H9 (cell line): ENCODE measurements around the gene ANKRD12. TPM values are rescaled to one million over a fixed set of nuclear protein-coding genes. Genes with fewer than 3 reads are reported as not detected.

Experiments
- DNase-seq: peaks from one replicate; pipeline ENCODE4 v3.0.0-alpha.2; 2017
- H2AFZ ChIP-seq: one replicate; pipeline ENCODE4 v1.6.1; 2013; ENCODE audit warnings: mild to moderate bottlenecking, low read length, control low read depth, moderate library complexity
- H2AK5ac ChIP-seq: 2 replicates; pipeline ENCODE4 v1.6.1; 2013; ENCODE audit warnings: low read length, control low read depth, mixed read lengths; ENCODE audit not compliant: insufficient read length
- H2BK120ac ChIP-seq: one replicate; pipeline ENCODE4 v1.6.1; 2013; ENCODE audit warnings: low read depth, mild to moderate bottlenecking, low read length, control low read depth, inconsistent platforms; ENCODE audit not compliant: poor library complexity, severe bottlenecking
- H2BK12ac ChIP-seq: 2 replicates; pipeline ENCODE4 v1.6.1; 2013; ENCODE audit warnings: low read length, control low read depth, mixed read lengths, low read depth; ENCODE audit not compliant: insufficient read length
- H2BK15ac ChIP-seq: 2 replicates; pipeline ENCODE4 v1.6.1; 2013; ENCODE audit warnings: low read depth, low read length, control low read depth
- H2BK20ac ChIP-seq: one replicate; pipeline ENCODE4 v1.6.1; 2013; ENCODE audit warnings: low read depth, mild to moderate bottlenecking, low read length, control low read depth, inconsistent platforms; ENCODE audit not compliant: poor library complexity, severe bottlenecking
- H2BK5ac ChIP-seq: 2 replicates; pipeline ENCODE4 v1.6.1; 2013; ENCODE audit warnings: low read length, control low read depth, mixed read lengths; ENCODE audit not compliant: insufficient read length
- H3K14ac ChIP-seq: 2 replicates; pipeline ENCODE4 v1.6.1; 2013; ENCODE audit warnings: low read length, control low read depth; ENCODE audit not compliant: insufficient read depth
- H3K18ac ChIP-seq: 2 replicates; pipeline ENCODE4 v1.6.1; 2013; ENCODE audit warnings: low read depth, mild to moderate bottlenecking, mixed read lengths, low read length, control low read depth; ENCODE audit not compliant: insufficient read length
- H3K23ac ChIP-seq: 2 replicates; pipeline ENCODE4 v1.6.1; 2013; ENCODE audit warnings: low read length, control low read depth, mixed read lengths, low read depth; ENCODE audit not compliant: insufficient read length
- H3K23me2 ChIP-seq: 2 replicates; pipeline ENCODE4 v1.6.1; 2013; ENCODE audit warnings: low read depth, mild to moderate bottlenecking, mixed read lengths, low read length, control low read depth; ENCODE audit not compliant: insufficient read length, poor library complexity, severe bottlenecking
- H3K27ac ChIP-seq: 2 replicates; pipeline ENCODE4 v1.5.1; 2013; ENCODE audit warnings: low read length, control low read depth, mixed read lengths, low read depth; ENCODE audit not compliant: insufficient read length
- H3K27me3 ChIP-seq: 2 replicates; pipeline ENCODE4 v1.6.1; 2013; ENCODE audit warnings: low read length, control low read depth, inconsistent platforms; ENCODE audit not compliant: insufficient read depth
- H3K4ac ChIP-seq: 2 replicates; pipeline ENCODE4 v1.6.1; 2013; ENCODE audit warnings: low read depth, mild to moderate bottlenecking, control low read depth, inconsistent platforms, low read length, moderate library complexity
- H3K4me1 ChIP-seq: 2 replicates; pipeline ENCODE4 v1.6.1; 2013; ENCODE audit warnings: low read length, control low read depth, inconsistent platforms; ENCODE audit not compliant: insufficient read depth
- H3K4me2 ChIP-seq: 2 replicates; pipeline ENCODE4 v1.6.1; 2013; ENCODE audit warnings: low read length, control low read depth, mixed read lengths; ENCODE audit not compliant: insufficient read length, insufficient read depth
- H3K56ac ChIP-seq: 2 replicates; pipeline ENCODE4 v1.6.1; 2013; ENCODE audit warnings: low read depth, mild to moderate bottlenecking, mixed read lengths, low read length, control low read depth; ENCODE audit not compliant: insufficient read length
- H3K79me1 ChIP-seq: 2 replicates; pipeline ENCODE4 v1.6.1; 2013; ENCODE audit warnings: low read depth, mild to moderate bottlenecking, moderate library complexity, low read length, control low read depth, inconsistent platforms; ENCODE audit not compliant: insufficient read depth, poor library complexity, severe bottlenecking
- H3K79me2 ChIP-seq: 2 replicates; pipeline ENCODE4 v1.6.1; 2013; ENCODE audit warnings: low read length, control low read depth, inconsistent platforms; ENCODE audit not compliant: insufficient read depth
- H3K9ac ChIP-seq: 2 replicates; pipeline ENCODE4 v1.6.1; 2013; ENCODE audit warnings: low read length, control low read depth, mixed read lengths; ENCODE audit not compliant: insufficient read length; ENCODE audit errors: extremely low read depth
- H3K9me3 ChIP-seq: one replicate; pipeline ENCODE4 v1.6.1; 2013; ENCODE audit warnings: low read depth, low read length, inconsistent platforms; ENCODE audit not compliant: control insufficient read depth
- H3T11ph ChIP-seq: one replicate; pipeline ENCODE4 v1.6.1; 2013; ENCODE audit warnings: mild to moderate bottlenecking, low read length, control low read depth, inconsistent platforms
- H4K20me1 ChIP-seq: one replicate; pipeline ENCODE4 v1.6.1; 2013; ENCODE audit not compliant: control insufficient read depth, insufficient read length, insufficient read depth
- H4K5ac ChIP-seq: 2 replicates; pipeline ENCODE4 v1.6.1; 2013; ENCODE audit warnings: low read depth, mild to moderate bottlenecking, mixed read lengths, low read length, control low read depth; ENCODE audit not compliant: insufficient read length
- H4K8ac ChIP-seq: replicated peaks from 2 replicates; pipeline ENCODE4 v1.6.1; 2013; ENCODE audit warnings: low read length, control low read depth, mixed read lengths, low read depth; ENCODE audit not compliant: insufficient read length
- H4K91ac ChIP-seq: 2 replicates; pipeline ENCODE4 v1.6.1; 2013; ENCODE audit warnings: low read depth, mild to moderate bottlenecking, moderate library complexity, mixed read lengths, low read length, control low read depth; ENCODE audit not compliant: insufficient read length
- H3K27ac Mint-ChIP-seq, 3 experiments: 2 replicates in 2 of 3; 3 replicates in 1 of 3; pipeline ENCODE4 v1.8.0; 2020 to 2021; ENCODE audit warnings: mixed read lengths in 3 of 3, mild to moderate bottlenecking in 1 of 3, moderate library complexity in 1 of 3
- H3K27me3 Mint-ChIP-seq: 2 replicates; pipeline ENCODE4 v1.8.0; 2021; ENCODE audit warnings: low read depth, mild to moderate bottlenecking, moderate library complexity, mixed read lengths
- H3K36me3 Mint-ChIP-seq, 3 experiments: 2 replicates in 2 of 3; 3 replicates in 1 of 3; pipeline ENCODE4 v1.8.0; 2020 to 2021; ENCODE audit warnings: low read depth in 3 of 3, mixed read lengths in 3 of 3; ENCODE audit not compliant: insufficient read depth in 1 of 3
- H3K4me1 Mint-ChIP-seq, 2 experiments: 2 replicates each; pipeline ENCODE4 v1.8.0; 2020; ENCODE audit warnings: mixed read lengths in 2 of 2
- H3K4me3 Mint-ChIP-seq, 2 experiments: 2 replicates in 1 of 2; 3 replicates in 1 of 2; pipeline ENCODE4 v1.8.0; 2020 to 2021; ENCODE audit warnings: mild to moderate bottlenecking in 2 of 2, mixed read lengths in 2 of 2, moderate library complexity in 1 of 2
- H3K9me3 Mint-ChIP-seq, 2 experiments: 2 replicates in 1 of 2; 3 replicates in 1 of 2; pipeline ENCODE4 v1.8.0; 2020; ENCODE audit warnings: mild to moderate bottlenecking in 2 of 2, mixed read lengths in 2 of 2, moderate library complexity in 1 of 2
- CTCF ChIP-seq: fragments of 200-600 bp; sonication (generic); conservative IDR thresholded peaks from 3 replicates; pipeline ENCODE4 v1.8.0; 2021; ENCODE audit warnings: antibody characterized with exemption, mild to moderate bottlenecking
- WGBS: extraction: QIAGEN DNeasy Blood & Tissue Kit; methylation state at CpG from one replicate; pipeline ENCODE4 v1.1.7; 2013; ENCODE audit warnings: missing lambda C conversion rate, low lambda C conversion rate, mixed read lengths; ENCODE audit not compliant: insufficient read length; ENCODE audit errors: extremely low coverage; 5-methylcytosine and 5-hydroxymethylcytosine counted together
- total RNA-seq: library from RNA; stranded (reverse); gene quantifications from 2 replicates; pipeline ENCODE4 v1.2.1, GENCODE V29; 2021

The ANKRD12 gene
- total RNA-seq, 1 experiment from 2014 or later: 38.9 TPM

DNA sequence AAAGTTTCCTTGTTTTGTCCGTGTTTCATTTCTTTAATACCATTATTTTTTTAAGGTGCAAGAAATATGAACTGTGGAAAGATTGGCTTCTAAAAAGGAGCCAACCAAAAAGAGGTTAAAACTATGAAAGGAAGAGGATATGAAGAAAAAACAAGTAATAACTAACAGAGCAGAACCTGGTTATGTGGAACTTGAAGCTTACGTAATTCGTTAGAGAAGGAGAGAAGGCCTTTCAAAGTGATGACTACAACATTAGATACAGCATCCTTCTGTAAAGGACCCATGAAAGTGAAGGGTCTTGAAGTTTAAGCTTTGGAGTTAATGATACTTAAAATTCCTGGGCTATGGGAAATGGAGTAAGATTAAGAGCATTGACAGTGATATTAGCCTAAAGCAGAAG lies 84.5 kb downstream of the ANKRD12 start:
- Mint-ChIP-seq H3K36me3 (peaks cover 10 to 30% (median 28%) of the 10 kb centered on the region in 3 experiments; a peak in 6 of 7 replicates), H3K27ac (no peak overlapping the region), H3K9me3 (no peaks in the 10 kb centered on the region), H3K27me3 (no peaks in the 10 kb centered on the region), H3K4me1 (no peaks in the 10 kb centered on the region), H3K4me3 (no peak overlapping the region)
- Histone ChIP-seq H3K9me3 (no peaks in the 10 kb centered on the region), H3K56ac (no peak overlapping the region), H2BK15ac (no peak overlapping the region), H3K9ac (no peak overlapping the region), H2BK20ac (no peak overlapping the region), H2AK5ac (no peak overlapping the region), H2BK120ac (no peak overlapping the region), H3K4ac (no peak overlapping the region), H4K20me1 (no peaks in the 10 kb centered on the region), H3K27ac (no peak overlapping the region), H3T11ph (no peak overlapping the region), H2AFZ (no peak overlapping the region), H3K23ac (no peak overlapping the region), H3K23me2 (no peaks in the 10 kb centered on the region), H3K4me1 (no peaks in the 10 kb centered on the region; the same call in 1 of the 2 replicates), H3K14ac (no peak overlapping the region), H3K27me3 (no peaks in the 10 kb centered on the region), H4K91ac (no peak overlapping the region), H4K5ac (no peak overlapping the region), H3K4me2 (no peak overlapping the region), H3K79me1 (no peaks in the 10 kb centered on the region), H2BK5ac (no peak overlapping the region), H2BK12ac (no peak overlapping the region), H4K8ac (no peak overlapping the region), H3K18ac (no peak overlapping the region), H3K79me2 (no peaks in the 10 kb centered on the region)
- TF ChIP-seq CTCF: no peak
- DNase-seq: no peak
- whole genome bisulfite sequencing: no CpG with 5 or more reads among the region's 3 CpGs
